ENCODE data around the gene EIF5B. TPM values are rescaled to one million over a fixed set of nuclear protein-coding genes. Genes with fewer than 3 reads are reported as not detected.

The EIF5B gene
- total RNA-seq, 1 donor from 2014 or later, result 26.3 TPM

Other genes with a start within 250 kb of the EIF5B start
- gene C2orf15, start 195.7 kb upstream of the EIF5B start, total RNA-seq, result 1.4 TPM
- 7.5 TPM for gene TSGA10, start 182.4 kb upstream of the EIF5B start, total RNA-seq
- gene LIPT1, start 182.4 kb upstream of the EIF5B start, total RNA-seq, result 7.4 TPM
- 19.6 TPM for gene MITD1, start 156.3 kb upstream of the EIF5B start, total RNA-seq
- gene MRPL30, start 156.2 kb upstream of the EIF5B start, total RNA-seq, result 35.0 TPM
- 16.5 TPM for gene LYG2, start 81.7 kb upstream of the EIF5B start, total RNA-seq
- 0.59 TPM for gene LYG1, start 36.2 kb upstream of the EIF5B start, total RNA-seq
- gene TXNDC9, start 1.1 kb upstream of the EIF5B start, total RNA-seq, result 28.8 TPM
- 74.3 TPM for gene REV1, start 152.6 kb downstream of the EIF5B start, total RNA-seq